ENCODE results near the gene CCDC88B. TPM values are rescaled to one million over a fixed set of nuclear protein-coding genes. Genes with fewer than 3 reads are reported as not detected.

Gene CCDC88B
- total RNA-seq, 1 experiment from 2014 or later = 1.7 TPM

DNA sequence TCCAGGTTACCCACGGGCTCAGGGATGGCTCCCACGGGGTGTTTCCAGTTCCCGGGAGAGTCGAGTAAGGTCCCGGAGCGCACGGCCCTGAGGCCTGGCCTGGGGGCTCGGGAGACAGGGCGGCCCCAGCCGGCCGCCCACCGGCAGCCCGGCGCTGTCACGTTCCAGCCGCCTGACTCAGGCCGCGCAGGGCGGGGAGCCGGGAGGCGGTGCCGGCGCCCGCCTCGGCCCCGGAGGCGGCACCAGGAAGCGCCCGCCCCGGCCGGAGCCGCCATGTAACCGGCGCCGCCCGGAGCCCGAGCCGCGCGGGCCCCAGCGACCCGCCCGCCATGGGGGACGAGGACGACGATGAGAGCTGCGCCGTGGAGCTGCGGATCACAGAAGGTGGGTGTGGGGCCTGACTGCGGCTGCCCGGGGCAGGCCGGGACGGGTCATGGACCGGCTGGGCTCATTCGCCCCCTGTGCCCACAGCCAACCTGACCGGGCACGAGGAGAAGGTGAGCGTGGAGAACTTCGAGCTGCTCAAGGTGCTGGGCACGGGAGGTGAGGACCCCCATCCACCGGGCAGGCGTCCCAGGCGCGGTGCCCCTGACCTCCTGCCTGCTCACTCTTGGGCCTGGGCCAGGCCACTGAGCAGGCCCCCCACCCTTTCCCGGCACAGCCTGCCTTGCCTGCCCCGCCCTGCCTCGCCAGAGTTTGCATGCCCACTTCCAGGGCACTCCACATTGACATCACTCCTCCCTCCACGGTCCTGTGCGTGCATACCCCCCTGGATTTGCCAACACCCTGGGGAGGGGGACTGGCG is 19.1 kb downstream of the CCDC88B start, which contains the start of gene RPS6KA4:
Gene RPS6KA4, plus strand, starts transcription at position 256 of the 805 bp plus-strand sequence. Its CDS starts 74 bp downstream, at position 330.
- DNase-seq (ENCODE audit: low read depth) = peak; percentile 84

DNA sequence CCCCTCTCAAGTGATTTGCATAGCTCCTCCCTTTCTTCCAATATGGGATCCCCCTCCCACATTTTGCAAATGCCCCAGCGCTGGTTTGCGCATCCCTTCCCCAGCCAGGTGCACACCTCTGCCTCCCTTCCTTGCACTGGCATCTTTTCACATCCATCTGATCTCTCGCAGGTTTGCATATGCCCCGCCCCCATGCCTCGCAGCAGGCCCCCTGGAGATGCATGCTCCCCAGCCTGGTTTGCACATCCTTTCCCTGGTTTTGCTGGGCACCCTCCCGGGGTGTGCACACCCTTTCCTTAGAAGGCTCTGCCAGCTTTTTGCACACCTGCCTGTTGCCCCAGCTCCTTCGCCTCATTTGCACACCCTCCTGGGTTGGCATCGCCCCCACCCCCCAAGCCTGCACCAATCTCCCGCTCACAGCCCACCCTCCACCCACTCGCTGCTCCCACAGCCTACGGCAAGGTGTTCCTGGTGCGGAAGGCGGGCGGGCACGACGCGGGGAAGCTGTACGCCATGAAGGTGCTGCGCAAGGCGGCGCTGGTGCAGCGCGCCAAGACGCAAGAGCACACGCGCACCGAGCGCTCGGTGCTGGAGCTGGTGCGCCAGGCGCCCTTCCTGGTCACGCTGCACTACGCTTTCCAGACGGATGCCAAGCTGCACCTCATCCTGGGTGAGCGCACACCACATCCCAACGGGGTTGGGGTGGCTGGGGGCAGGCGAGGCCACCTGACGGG is 19.9 kb downstream of the CCDC88B start:
- no peak for DNase-seq (ENCODE audit: low read depth)

- DNase-seq (ENCODE audit: low read depth) = no peak
These were observed 20.5 kb downstream of the CCDC88B start for GRCh38 chr11:64360448-64360921.

- no peak for DNase-seq (ENCODE audit: low read depth)
These were observed 21.7 kb downstream of the CCDC88B start for GRCh38 chr11:64361659-64362058.

- no peak for DNase-seq (ENCODE audit: low read depth)
These were observed 22.3 kb downstream of the CCDC88B start for GRCh38 chr11:64362339-64362738.

DNA sequence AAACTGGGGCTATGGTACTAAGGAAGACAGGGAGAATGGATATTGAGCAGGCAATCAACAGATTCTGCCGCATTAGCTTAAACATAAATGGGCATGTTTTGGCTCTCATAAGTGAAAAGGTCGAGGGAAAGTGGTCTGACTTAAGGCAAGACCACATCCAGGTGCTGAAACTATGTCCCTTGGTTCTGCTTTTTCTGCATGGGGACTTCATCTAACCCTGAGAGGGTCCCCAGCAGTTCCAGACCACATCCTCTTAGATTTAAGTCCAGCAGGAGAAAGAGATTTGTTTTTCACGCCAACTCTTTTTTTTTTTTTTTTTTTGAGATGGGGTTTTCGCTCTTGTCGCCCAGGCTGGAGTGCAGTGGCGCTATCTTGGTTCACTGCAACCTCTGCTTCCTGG is 24.4 kb downstream of the CCDC88B start:
- DNase-seq (ENCODE audit: low read depth) = no peak

DNA sequence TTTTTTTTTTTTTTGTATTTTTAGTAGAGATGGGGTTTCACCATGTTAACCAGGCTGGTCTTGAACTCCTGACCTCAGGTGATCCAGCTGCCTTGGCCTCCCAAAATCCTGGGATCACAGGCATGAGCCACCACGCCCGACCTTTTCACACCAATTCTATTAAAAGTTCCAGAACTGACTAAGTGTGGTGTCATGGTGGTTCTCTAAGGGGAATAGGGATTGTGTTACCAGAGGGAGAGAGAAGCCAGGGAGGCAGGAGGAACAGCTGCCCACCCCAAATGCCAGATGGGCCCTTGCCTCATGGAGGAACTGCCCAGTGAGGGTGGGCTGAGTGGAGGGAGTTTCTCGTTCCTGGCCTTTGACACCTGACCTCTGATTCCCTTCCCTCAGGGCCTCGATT is 24.9 kb downstream of the CCDC88B start:
- no peak for DNase-seq (ENCODE audit: low read depth)

- no peak for DNase-seq (ENCODE audit: low read depth)
These were observed 26.7 kb downstream of the CCDC88B start for GRCh38 chr11:64366751-64367150.

GRCh38 chr11:64367931-64368672 is 28.1 kb downstream of the CCDC88B start:
- DNase-seq (ENCODE audit: low read depth) = no peak

GRCh38 chr11:64368673-64369074 is 28.7 kb downstream of the CCDC88B start:
- DNase-seq (ENCODE audit: low read depth) = no peak

DNA sequence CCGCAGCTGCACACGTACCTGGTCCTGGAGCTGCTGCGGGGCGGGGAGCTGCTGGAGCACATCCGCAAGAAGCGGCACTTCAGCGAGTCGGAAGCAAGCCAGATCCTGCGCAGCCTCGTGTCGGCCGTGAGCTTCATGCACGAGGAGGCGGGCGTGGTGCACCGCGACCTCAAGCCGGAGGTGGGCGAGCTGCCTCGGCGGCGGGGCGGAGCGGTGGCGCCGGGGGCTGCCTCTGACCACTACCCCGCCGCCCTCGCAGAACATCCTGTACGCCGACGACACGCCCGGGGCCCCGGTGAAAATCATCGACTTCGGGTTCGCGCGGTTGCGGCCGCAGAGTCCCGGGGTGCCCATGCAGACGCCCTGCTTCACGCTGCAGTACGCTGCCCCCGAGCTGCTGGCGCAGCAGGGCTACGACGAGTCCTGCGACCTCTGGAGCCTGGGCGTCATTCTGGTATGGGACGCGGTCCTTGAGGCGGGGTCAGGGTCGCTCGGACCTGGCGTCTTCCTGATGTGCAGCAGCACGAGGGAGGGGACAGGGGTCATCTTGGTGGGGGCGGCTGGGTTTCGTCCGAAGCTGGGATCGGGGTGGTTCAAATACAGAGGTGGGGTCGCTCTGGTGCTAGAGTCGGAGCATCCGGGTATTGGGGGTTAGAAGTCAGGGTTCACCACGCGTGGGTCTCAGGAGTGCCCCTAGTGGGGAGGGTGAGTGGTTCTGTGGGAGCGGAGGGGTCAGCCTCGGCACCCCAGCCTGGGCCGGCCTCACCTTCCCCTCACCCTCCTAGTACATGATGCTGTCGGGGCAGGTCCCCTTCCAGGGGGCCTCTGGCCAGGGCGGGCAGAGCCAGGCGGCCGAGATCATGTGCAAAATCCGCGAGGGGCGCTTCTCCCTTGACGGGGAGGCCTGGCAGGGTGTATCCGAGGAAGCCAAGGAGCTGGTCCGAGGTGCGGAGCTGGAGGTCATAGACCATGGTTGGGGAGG is 29.7 kb downstream of the CCDC88B start:
- DNase-seq (ENCODE audit: low read depth) = no peak

- DNase-seq (ENCODE audit: low read depth) = no peak
These were observed 31.2 kb downstream of the CCDC88B start for GRCh38 chr11:64371201-64371600.

GRCh38 chr11:64372021-64372420 is 32.0 kb downstream of the CCDC88B start:
- no peak for DNase-seq (ENCODE audit: low read depth)

DNA sequence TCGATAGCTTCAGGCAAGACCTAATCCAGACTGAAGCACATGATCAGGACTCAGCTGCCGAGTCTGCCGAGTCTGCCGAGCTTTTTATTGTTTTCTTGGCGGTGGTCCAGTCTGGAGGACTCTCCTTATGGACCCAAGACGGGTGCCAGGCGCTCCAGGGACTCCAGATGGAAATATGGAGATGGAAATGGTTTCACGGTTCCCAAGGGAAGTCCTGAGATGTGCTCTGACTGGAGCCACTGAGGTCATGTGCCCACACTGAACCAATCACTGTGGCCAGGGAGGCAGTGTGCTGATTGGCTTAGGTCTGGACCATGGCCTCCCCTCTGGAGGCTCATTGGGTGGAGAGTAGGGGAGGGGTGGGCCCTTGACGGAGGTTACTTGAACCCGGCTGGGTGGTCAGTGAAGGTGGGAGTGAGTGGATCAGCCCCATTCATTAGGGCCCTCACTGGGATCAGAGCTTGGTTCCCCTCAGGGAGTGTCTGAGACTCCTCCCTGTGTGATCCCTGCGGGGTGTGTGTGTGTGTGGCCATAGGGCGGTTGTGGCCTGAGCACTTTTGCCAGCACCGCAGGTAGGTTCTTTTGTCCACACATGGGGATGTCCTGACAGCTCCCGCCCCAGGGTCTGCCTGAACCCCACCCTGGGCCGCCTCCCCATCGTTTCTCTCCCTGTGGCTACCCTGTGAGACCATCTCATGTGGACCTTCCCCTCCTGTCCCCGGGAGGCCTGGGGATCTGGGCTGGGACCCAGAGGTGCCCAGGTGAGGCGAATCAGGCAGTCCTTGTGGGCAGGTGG is 33.0 kb downstream of the CCDC88B start:
- peak; percentile 48 for DNase-seq (ENCODE audit: low read depth)

- no peak for DNase-seq (ENCODE audit: low read depth)
These were observed 33.6 kb downstream of the CCDC88B start for GRCh38 chr11:64373598-64373974.

DNA sequence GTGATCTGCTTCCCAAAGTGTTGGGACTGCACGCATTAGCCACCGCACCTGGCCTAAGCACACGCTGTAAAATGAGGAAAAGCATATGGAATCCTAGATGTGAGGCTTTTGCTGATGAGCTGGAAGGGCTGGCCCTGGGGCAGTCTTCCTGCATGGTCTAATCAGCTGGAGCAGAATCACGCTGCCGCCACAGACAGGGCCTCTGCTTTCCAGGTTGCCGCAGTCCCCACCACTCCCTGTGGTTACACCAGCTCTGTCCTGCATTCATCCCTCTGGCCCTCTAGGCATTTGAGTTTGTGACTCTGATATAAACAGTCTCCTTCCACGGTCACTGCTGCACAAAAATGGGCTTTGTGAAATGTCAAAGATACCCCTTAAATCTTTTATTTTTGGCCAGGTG is 36.1 kb downstream of the CCDC88B start:
- DNase-seq (ENCODE audit: low read depth) = no peak

GRCh38 chr11:64378335-64378880 is 38.4 kb downstream of the CCDC88B start:
- no peak for DNase-seq (ENCODE audit: low read depth)

DNA sequence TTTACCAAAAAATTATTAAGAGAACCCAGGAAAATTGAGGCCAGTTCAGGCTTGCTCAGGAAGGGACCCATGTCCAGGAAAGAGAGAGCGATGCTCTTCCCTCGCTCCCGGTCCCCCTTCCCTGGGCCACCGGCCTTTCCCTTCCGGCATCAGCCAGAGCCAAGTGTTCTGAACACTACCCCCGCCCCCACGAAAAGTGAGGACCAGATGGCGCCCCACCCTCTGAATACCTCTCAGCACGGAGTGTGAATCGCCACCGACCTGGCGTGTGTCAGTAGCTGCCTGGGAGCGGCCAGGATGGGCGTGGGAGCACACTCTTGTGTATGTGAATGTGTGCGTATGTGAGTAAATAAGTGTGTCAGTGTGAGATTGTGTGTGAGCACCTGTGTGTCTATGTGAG is 39.2 kb downstream of the CCDC88B start:
- DNase-seq (ENCODE audit: low read depth) = no peak

- DNase-seq (ENCODE audit: low read depth) = no peak
These were observed 40.1 kb downstream of the CCDC88B start for GRCh38 chr11:64379817-64380709.

Data from Daoy (cell line).